DOHH2 (cell line): ENCODE results near the gene ZNF268.

Experiments used
- CTCF ChIP-seq: fragments of 200-600 bp; sonication (generic); IDR thresholded peaks from one replicate; pipeline ENCODE4 v1.5.1; 2014; ENCODE audit warnings: antibody characterized with exemption, mild to moderate bottlenecking, low read depth, low read length; ENCODE audit not compliant: poor library complexity, severe bottlenecking
- EZH2phosphoT487 ChIP-seq: fragments of 200-600 bp; sonication (generic); IDR thresholded peaks from 2 replicates; pipeline ENCODE4 v1.6.1; 2017; ENCODE audit warnings: borderline replicate concordance, mild to moderate bottlenecking, antibody characterized with exemption, low read length, moderate library complexity, mixed read lengths

DNA sequence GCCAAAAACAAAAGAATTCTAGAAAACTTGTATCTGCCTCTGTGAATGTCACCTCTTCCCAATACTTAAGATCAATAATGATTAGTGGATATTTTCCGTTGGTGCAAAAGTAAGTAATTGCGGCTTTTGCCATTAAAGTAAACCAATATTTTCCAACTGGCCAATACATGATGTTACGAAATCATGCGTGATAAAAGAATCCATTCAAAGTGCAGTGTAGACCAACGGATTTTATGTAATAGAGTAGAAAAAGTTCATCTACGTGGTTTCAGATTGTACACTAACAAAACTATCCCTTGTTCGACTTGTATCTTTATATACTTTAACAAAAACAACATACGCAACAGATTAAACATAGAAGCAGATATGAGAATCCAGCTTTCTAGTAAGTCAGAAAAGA, 626 bp upstream of the ZNF268 start:
- no peak for TF ChIP-seq CTCF
- TF ChIP-seq EZH2phosphoT487 = no peak
